Endometrial microvascular endothelial cells (primary cell): Measurements from ENCODE around the gene PKN3. TPM values are rescaled to one million over a fixed set of nuclear protein-coding genes. Genes with fewer than 3 reads are reported as not detected.

Source experiments
- in situ Hi-C: cut with HindIII; loops from 2 replicates; pipeline ENCODE4 v1.10.0; 2017; ENCODE audit warnings: low sequenced_read_pairs, low pct_unique_long_range_greater_than_20kb; ENCODE audit errors: inconsistent ontology term
- total RNA-seq: library from RNA; depleted of rRNA; stranded (reverse); fragments of >200 nt; gene quantifications from one replicate; pipeline ENCODE4 v1.2.3, GENCODE V29; 2015; ENCODE audit errors: inconsistent ontology term

PKN3 gene
- total RNA-seq, 1 donor from 2014 or later: 33.1 TPM

DNA sequence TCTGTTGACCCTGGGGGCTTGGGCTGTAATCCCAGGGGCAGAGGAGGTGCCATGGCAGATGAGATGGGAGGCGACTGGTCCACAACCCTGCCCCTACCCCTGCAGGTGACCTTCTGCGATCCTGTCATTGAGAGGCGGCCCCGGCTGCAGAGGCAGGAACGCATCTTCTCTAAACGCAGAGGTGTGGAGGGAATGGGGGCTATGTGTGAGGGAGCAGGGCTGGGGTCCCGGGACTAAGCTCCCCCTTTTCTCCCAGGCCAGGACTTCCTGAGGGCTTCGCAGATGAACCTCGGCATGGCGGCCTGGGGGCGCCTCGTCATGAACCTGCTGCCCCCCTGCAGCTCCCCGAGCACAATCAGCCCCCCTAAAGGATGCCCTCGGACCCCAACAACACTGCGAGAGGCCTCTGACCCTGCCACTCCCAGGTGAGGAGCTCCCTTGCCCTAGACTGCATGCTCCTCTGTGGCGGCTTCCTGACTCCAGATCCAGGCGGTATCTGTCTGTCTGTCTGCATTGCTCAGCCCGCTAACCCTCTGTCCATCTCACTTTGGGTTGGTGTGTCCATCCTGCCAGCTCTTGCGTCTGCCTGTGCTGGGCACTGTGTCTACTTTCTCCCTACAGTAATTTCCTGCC lies 11.8 kb downstream of the PKN3 start:
- in situ Hi-C loops: no loop called here

GRCh38 chr9:128714586-128715435 lies 12.5 kb downstream of the PKN3 start:
- in situ Hi-C loops: no loop called here

GRCh38 chr9:128715436-128715750 lies 13.1 kb downstream of the PKN3 start:
- in situ Hi-C loops: no loop called here

DNA sequence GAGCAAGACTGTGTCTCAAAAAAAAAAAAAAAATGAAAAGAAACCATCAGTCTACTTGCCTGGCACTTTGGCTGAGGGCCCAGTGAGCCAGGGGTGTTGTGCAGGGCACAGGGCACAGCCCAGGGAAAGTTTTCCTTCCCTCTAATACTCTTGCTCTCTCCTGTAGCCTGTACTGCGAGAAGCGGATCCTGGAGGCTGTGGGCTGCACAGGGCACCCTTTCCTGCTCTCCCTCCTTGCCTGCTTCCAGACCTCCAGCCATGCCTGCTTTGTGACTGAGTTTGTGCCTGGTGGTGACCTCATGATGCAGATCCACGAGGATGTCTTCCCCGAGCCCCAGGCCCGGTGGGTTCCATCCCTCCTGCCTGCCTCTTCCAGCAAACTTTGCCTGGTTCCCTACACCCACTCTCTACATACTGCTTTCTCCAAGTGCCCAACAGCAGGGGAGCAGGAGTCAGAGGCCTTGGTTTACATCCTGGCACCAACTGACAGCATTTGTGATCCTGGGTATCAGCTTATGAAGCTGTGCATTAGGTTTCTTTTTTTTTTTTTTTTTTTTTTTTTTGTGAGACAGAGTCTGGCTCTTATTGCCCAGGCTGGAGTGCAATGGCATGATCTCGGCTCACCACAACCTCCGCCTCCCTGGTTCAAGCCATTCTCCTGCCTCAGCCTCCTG lies 14.4 kb downstream of the PKN3 start:
- in situ Hi-C loops: no loop called here

DNA sequence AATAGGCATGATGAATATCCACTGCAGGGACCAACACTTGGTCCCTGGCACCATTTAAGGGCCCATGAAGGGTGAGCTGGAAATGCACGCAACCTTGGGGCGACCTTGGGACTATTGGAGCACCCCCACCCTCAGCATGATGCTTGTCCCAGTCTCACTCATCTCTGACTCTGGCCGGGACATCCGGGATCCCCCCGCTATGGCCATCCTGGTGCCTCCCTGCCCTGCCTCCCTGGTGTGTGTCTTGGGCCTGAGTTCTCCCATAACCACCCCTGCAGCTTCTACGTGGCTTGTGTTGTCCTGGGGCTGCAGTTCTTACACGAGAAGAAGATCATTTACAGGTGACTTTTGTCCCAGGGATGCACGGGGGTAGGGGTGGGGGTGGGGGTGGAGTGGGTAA lies 15.7 kb downstream of the PKN3 start:
- in situ Hi-C loops: no loop called here

DNA sequence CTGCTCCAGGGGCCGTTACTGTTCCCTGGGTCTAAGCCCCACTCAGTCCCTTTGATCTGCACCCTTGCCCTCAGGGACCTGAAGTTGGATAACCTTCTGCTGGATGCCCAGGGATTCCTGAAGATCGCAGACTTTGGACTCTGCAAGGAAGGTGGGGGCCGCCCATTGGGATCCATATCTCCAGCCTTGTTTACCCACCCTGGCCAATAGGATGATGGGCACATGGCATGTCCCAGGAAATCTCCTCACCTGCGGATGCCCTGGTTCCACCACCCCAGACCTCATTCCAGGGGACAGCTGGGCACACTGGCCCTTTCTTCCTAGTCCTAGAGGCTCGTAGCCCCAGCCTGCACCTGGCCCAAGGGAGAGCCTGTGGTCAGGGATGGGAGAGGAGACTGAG lies 16.2 kb downstream of the PKN3 start:
- in situ Hi-C loops: no loop called here

- in situ Hi-C loops: no loop called here
These were observed 17.8 kb downstream of the PKN3 start for GRCh38 chr9:128719919-128720605.

- in situ Hi-C loops: no loop called here
These were observed 18.7 kb downstream of the PKN3 start for GRCh38 chr9:128720841-128721486.

GRCh38 chr9:128721487-128722010 lies 19.2 kb downstream of the PKN3 start:
- in situ Hi-C loops: no loop called here

GRCh38 chr9:128722380-128723351 lies 20.4 kb downstream of the PKN3 start:
- in situ Hi-C loops: no loop called here

DNA sequence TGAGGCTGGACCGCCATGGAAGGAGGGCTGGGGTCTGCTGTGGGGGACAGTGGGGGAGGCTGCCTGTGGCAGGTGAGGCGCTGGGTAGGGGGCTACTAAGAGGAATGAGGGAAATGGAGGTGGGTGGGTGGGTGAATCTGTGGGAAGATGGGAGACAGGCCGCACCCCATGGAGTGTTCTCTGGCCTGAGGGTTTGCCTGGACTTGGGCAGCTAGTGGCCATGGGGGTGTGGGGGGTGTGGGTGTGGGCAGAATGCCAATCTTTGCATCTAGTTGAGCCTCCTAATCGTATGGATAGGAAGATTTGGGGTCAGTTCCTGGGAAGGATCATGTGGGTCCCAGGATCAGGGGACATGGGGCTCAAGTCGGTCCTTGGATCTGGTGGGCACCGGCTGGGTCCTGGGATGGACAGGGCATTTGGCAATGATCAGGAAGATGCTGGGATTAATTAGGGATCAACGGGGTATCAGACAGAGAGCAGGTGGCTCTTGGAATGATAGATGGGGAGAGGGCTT lies 21.1 kb downstream of the PKN3 start:
- in situ Hi-C loops: no loop called here

DNA sequence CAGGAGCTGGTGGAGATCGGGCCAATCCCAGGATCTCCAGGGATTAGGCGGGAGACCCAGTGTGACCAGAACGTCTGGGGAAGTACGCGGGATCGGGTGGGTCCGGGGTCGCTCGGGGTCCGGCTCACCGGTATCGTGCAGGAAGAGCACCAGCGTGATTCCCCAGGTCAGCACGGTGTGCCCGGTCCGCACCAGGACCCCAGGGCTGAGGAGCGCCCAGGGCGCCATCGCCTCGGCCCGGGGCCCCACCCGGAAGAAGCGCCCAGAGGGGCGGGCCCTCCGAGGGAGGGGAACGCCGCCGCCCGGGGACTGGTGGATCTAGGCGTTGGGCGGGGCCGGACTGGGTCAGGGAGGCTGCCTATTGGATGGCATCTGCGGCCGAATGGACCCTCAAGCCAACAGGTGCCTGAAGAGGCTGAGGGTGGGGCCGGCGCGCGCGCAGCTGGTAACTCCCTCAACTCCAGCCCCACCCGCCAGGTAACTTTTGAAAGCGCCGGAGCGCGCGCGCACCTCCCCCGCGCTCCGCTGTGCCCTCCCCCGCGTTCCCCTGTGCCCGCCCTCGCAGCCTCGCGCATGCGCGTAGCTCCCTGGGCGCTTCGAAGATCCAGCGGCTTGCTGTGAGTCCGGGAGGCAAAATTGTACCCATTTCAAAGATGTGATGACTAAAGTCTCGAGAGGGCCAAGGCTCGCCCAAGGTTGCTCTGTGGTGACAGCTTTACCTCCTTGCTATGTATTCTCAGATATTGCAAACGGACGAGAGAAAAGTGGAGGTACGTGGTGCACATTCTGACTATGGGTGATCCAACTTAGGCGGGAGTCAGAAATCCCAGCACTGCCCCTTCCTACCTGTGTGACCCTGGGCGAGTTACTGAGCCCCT lies 21.8 kb downstream of the PKN3 start, which contains the start of gene ZDHHC12:
Gene ZDHHC12, minus strand, starts transcription at position 262 of the 878 bp plus-strand sequence. Its CDS starts 34 bp downstream, at position 228.
- in situ Hi-C loops: no loop called here

DNA sequence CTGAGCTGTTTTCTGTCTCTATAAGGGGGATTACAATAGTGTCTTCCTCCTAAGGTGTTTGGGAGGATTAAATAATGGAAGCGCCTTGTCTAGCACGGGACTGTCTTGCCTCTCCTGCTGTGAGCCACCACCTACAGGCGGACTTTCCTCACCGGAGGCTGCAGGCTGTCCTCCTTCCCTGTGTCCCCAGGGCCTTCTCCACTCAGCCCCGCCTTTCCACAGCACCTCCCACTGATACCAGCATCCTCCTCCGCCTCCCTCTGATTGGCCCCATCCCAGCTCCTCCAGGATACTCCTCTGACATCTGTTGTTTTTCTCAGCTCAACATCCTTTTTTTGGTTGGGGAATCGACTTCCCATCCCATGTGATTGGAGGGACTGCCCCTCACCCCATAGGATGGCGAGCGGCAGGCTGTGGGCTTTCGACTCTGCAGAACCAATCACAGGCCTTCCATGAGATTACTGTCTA lies 22.5 kb downstream of the PKN3 start:
- in situ Hi-C loops: no loop called here

DNA sequence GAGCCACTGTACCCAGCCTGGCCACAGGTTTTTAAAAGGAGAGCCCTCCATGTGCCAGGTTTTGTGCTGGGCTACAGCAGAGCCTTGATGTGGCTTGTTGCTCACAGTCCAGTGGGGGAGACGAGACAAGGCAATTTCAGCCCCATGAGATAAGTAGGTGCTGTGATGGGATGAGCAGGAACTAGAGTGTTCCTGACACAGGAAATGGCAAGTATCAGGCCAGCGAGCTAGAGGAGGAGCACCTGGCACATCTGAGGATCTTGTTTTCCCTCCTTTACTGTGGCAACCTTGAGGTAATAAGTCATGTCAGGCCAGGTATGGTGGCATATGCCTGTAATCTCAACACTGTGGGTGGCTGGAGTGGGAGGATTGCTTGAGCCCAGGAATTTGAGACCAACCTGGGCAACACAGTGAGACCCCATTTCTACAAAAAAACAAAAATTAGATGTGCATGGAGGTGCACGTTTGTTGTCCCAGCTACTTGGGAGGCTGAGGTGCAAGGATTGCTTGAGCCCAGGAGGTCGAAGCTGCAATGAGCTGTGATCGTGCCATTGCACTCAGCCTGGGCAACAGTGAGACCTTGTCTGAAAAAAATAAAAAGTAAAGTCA lies 25.4 kb downstream of the PKN3 start:
- in situ Hi-C loops: no loop called here

DNA sequence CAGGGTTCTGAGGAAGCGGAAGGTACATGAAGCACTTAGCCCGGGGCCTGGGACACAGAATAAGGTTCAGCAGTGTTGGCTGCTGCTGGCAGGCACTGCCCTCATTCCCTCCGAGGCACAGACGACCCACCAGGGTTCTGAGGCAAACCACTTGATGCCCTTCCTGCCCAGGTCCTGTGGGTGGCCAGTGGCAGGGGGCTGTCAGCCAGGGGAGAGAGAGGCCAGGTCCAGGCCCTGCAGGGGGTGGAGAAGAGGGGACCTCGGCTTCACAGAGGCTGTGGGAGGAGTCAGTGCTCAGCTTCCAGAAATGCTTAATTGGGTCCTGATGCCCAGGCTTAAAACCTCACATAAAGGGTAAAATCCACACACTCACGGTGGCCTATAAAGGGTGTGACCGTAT lies 26.0 kb downstream of the PKN3 start:
- in situ Hi-C loops: no loop called here

DNA sequence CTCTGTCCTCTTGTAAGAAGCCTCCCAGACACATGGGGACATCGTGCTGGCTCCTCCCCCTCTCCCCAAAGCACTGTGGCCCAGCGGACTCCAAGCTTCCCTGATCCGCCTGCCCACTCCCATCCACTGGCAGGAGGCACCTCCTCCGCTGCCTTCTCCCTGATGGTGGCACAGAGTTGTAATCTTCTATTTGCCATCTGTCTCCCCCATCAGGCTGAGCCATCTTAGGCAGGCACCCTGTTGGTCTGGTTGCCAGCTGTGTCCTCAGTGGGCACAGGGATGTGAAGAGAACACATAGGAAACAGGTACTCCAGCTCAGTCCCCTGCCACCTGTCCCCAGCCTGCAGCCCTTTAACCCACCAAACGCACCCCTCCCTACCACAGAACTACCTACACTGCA lies 27.0 kb downstream of the PKN3 start:
- in situ Hi-C loops: no loop called here
